ENCODE measurements around the gene SCARF2. TPM values are rescaled to one million over a fixed set of nuclear protein-coding genes. Genes with fewer than 3 reads are reported as not detected.

SCARF2 gene
- total and polyA plus RNA-seq, 2 of the 13 experiments (the other 11 are each of a cell fraction or from before 2014, with no cell fraction given): 3.3 to 6.2 TPM

DNA sequence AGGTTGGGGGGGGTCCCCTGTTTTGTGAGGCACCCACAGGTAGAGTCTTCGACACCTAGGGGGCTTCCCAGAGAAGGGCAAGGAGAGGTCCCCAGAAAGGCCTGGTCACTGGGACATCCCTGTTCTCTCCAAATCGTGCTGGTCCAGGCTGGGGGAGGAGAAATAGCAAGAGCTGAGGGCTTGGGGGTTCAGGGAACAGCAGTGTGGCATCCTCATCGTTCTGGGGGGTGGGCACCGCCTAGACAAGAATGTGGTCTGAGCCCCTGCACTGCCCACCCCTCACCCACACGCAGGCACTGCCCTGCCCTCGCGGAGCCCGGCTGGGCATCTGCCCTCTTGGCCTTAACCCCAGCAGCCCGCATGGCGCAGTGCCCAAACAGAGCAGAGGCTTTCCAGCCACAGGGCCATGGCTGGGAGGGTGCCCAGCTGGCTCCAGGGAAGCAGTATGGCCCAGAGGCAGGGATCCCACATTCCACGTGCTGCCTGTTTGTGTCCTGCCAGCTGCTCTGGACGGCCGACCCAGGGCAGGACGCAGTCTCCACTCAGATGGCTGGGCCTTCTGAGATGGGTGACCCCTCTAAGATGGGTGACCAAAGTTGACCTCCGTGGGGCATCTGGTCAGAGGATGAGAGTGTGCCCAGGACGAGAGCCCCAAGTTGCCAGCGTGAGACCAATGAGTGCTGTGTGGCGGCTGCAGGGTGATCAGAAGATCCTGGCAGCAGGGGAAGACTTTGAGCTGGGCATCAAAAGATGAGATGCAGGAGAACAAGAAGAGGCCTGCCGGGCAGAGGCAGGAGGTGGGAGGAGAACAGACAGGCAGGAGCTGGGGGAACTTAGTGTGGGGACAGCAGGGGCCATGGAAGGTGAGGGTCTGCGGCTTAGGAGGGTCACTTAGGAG is 14.4 kb downstream of the SCARF2 start:
- intact Hi-C loops (cut with micrococcal nuclease; ENCODE audit: unreplicated experiment) (loop anchor here (10.0 kb wide), 1 partner anchor 72 kb away; the partner anchor contains the start of gene KLHL22), in situ Hi-C loops (cut with HindIII; ENCODE audit: extremely low pct_ligation_motif_present, low pct_unique_long_range_greater_than_20kb) (loop anchor here (5.0 kb wide), 1 partner anchor 34 kb away; no protein-coding TSS in a partner anchor)
- Histone ChIP-seq H3K27me3 (ENCODE audit: control insufficient read depth in 1 of 2, insufficient read depth in 2 of 2, low read length in 2 of 2) (no peaks in the 10 kb centered on the region; a peak in 2 of 5 replicates), H2AFZ (ENCODE audit: low read length) (no peak overlapping the region), H3K79me2 (ENCODE audit: insufficient read depth, low read length) (no peaks in the 10 kb centered on the region), H3K4me1 (ENCODE audit: insufficient read depth, low read length) (peaks cover 54% of the 10 kb centered on the region), H3K9me3 (ENCODE audit: low read length) (no peaks in the 10 kb centered on the region), H3K36me3 (replicated peaks in 1 of 2; ENCODE audit: control insufficient read depth in 1 of 2, insufficient read depth in 2 of 2, low read length in 2 of 2) (peaks cover 0 to 8% of the 10 kb centered on the region in 2 experiments; a peak in 2 of 5 replicates), H3K9ac (ENCODE audit: insufficient read depth, low read depth, low read length) (no peak overlapping the region), H4K20me1 (ENCODE audit: insufficient read depth, low read length) (no peaks in the 10 kb centered on the region), H3K4me2 (ENCODE audit: low read depth, low read length) (peak overlapping the region; percentile 57), H3K4me3 (replicated peaks in 1 of 3; ENCODE audit: insufficient read depth in 1 of 3, low read depth in 2 of 3, low read length in 3 of 3) (peak overlapping the region in 1 of 3 experiments; percentile 49; a peak in 2 of 6 replicates), H3K27ac (ENCODE audit: extremely low read length, insufficient read depth, low read length) (no peak overlapping the region)
- ATAC-seq (no peak), DNase-seq (ENCODE audit: low spot score) (no peak), FAIRE-seq (no peak)
- no TSS peak for BruUV-seq (replicated peaks)
- ChIA-PET POLR2A (no interaction called here), CTCF (ENCODE audit: low intra/inter-chr PET ratio, low total read pairs) (no interaction called here)
- 61% methylated on average over 9 of the region's 20 CpGs for WGBS (ENCODE audit: low lambda C conversion rate)
- TF ChIP-seq, protein P1, sequence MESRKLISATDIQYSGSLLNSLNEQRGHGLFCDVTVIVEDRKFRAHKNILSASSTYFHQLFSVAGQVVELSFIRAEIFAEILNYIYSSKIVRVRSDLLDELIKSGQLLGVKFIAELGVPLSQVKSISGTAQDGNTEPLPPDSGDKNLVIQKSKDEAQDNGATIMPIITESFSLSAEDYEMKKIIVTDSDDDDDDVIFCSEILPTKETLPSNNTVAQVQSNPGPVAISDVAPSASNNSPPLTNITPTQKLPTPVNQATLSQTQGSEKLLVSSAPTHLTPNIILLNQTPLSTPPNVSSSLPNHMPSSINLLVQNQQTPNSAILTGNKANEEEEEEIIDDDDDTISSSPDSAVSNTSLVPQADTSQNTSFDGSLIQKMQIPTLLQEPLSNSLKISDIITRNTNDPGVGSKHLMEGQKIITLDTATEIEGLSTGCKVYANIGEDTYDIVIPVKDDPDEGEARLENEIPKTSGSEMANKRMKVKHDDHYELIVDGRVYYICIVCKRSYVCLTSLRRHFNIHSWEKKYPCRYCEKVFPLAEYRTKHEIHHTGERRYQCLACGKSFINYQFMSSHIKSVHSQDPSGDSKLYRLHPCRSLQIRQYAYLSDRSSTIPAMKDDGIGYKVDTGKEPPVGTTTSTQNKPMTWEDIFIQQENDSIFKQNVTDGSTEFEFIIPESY (CRISPR knock-in tag; IDR thresholded peaks at IDR 0.05): 0 out of 2 replicates have a peak, but pooled peaks have one; percentile 12
- TF ChIP-seq AGO2 (optimal IDR thresholded peaks at IDR 0.05; ENCODE audit: low read depth, low read length) (peak; percentile 68), POLR2A (IDR thresholded peaks at IDR 0.05; ENCODE audit: insufficient read depth in 1 of 2, low read depth in 2 of 2, low read length in 2 of 2) (0 out of 4 replicates have a peak, but pooled peaks of 1 of the 2 experiments have one; percentile 5), SAFB2 (CRISPR knock-in tag; IDR thresholded peaks at IDR 0.05; ENCODE audit: borderline replicate concordance, low read depth) (no peak), ARNTL (CRISPR knock-in tag; IDR thresholded peaks at IDR 0.05) (no peak), MAF1 (CRISPR knock-in tag; IDR thresholded peaks at IDR 0.05; ENCODE audit: borderline replicate concordance) (no peak), ZC3H13 (CRISPR knock-in tag; IDR thresholded peaks at IDR 0.05) (peak; percentile 62; the same call in 1 of the 2 replicates), IRX3 (CRISPR knock-in tag; IDR thresholded peaks at IDR 0.05; ENCODE audit: borderline replicate concordance, low read depth) (no peak), AKAP8 (CRISPR knock-in tag; IDR thresholded peaks at IDR 0.05) (peak; percentile 67; the same call in 1 of the 2 replicates), HNRNPL (IDR thresholded peaks at IDR 0.05; ENCODE audit: low read depth, low read length) (peak; percentile 83; the same call in 1 of the 2 replicates), ZNF605 (CRISPR knock-in tag; IDR thresholded peaks at IDR 0.05) (0 out of 2 replicates have a peak, but pooled peaks have one; percentile 19)
- TF ChIP-seq, protein P2, sequence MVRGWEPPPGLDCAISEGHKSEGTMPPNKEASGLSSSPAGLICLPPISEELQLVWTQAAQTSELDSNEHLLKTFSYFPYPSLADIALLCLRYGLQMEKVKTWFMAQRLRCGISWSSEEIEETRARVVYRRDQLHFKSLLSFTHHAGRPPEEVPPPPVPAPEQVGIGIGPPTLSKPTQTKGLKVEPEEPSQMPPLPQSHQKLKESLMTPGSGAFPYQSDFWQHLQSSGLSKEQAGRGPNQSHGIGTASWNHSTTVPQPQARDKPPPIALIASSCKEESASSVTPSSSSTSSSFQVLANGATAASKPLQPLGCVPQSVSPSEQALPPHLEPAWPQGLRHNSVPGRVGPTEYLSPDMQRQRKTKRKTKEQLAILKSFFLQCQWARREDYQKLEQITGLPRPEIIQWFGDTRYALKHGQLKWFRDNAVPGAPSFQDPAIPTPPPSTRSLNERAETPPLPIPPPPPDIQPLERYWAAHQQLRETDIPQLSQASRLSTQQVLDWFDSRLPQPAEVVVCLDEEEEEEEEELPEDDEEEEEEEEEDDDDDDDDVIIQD (CRISPR knock-in tag; IDR thresholded peaks at IDR 0.05; ENCODE audit: low read depth): no peak
- TF ChIP-seq, protein P3, sequence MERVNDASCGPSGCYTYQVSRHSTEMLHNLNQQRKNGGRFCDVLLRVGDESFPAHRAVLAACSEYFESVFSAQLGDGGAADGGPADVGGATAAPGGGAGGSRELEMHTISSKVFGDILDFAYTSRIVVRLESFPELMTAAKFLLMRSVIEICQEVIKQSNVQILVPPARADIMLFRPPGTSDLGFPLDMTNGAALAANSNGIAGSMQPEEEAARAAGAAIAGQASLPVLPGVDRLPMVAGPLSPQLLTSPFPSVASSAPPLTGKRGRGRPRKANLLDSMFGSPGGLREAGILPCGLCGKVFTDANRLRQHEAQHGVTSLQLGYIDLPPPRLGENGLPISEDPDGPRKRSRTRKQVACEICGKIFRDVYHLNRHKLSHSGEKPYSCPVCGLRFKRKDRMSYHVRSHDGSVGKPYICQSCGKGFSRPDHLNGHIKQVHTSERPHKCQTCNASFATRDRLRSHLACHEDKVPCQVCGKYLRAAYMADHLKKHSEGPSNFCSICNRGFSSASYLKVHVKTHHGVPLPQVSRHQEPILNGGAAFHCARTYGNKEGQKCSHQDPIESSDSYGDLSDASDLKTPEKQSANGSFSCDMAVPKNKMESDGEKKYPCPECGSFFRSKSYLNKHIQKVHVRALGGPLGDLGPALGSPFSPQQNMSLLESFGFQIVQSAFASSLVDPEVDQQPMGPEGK (CRISPR knock-in tag; IDR thresholded peaks at IDR 0.05): no peak

Data from HepG2 (cell line).